ENCODE measurements around the gene MLEC. TPM values are rescaled to one million over a fixed set of nuclear protein-coding genes. Genes with fewer than 3 reads are reported as not detected.

MLEC gene
- total and polyA plus RNA-seq, 12 donors: 68.3 to 555 (median 264) TPM

DNA sequence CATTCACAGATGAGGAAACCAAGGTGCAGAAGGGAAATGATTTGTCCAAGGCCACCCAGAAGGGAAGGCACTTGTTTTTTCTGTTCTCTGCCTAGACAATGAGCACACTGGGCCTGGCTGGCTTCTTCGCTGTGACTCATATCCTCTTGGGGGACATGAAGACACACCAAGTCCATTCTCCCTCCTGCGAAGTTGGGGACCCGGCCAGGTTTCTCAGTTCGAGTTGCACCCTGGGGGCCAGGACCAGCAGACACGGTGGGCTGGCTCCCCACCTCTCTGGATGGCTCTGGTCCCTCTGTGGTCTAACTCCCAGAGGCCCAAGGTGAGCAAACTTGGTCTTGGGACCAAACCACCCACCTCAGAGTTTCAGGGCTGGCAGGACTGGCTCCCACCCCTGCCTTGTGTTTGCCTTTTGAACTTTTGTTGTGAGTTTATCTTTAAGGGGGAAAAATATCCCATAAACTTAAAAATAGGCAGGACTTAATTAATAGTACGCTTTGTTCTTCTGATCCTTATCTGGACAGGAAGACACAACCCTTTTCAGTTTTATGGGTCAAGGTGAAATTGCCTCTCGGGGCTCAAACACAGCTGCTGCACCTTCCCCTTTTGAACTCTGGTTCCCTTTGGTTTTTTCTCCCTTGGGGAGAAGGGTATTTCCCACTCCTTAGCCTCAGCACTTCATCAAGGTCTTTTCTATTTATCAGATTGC, 9.0 kb upstream of the MLEC start:
- intact Hi-C loops (cut with DNase I): no loop called here
- no peak overlapping the region for H3K4me3 ChIP-seq
- 20 to 32% (median 27%) methylated on average over 7 of the region's 7 CpGs for WGBS, 4 donors
- H3K4me1 ChIP-seq (replicated peaks in 1 of 2): peaks cover 12% of the 10 kb centered on the region in 2 donors
- peak; percentile 41 to 78 (median 73) for DNase-seq
- no peaks in the 10 kb centered on the region for H3K27me3 ChIP-seq
- no peak for TF ChIP-seq CTCF (IDR thresholded peaks at IDR 0.05)
- no peak for TF ChIP-seq POLR2A (IDR thresholded peaks at IDR 0.05)
- no peaks in the 10 kb centered on the region for H3K9me3 ChIP-seq (replicated peaks in 1 of 3)
- H3K36me3 ChIP-seq (replicated peaks in 1 of 2): no peaks in the 10 kb centered on the region
- peak overlapping the region; percentile 64 to 93 (median 83) for H3K27ac ChIP-seq

- DNase-seq: no peak
- Histone ChIP-seq H3K36me3 (replicated peaks in 1 of 2) (no peaks in the 10 kb centered on the region), H3K9me3 (replicated peaks in 1 of 3) (no peaks in the 10 kb centered on the region), H3K4me3 (no peak overlapping the region), H3K4me1 (replicated peaks in 1 of 2) (peaks cover 12% of the 10 kb centered on the region in 2 donors), H3K27ac (peak overlapping the region in 4 of 5 donors; percentile 4 to 93 (median 83)), H3K27me3 (no peaks in the 10 kb centered on the region)
- no peak for TF ChIP-seq POLR2A (IDR thresholded peaks at IDR 0.05)
- no peak for TF ChIP-seq CTCF (IDR thresholded peaks at IDR 0.05)
- intact Hi-C loops (cut with DNase I): no loop called here
- 53 to 67% (median 59%) methylated on average over 6 to 8 of the region's 8 CpGs for WGBS, 4 donors
Observed at GRCh38 chr12:120678572-120678971, 8.4 kb upstream of the MLEC start.

- no peak for TF ChIP-seq CTCF (IDR thresholded peaks at IDR 0.05)
- TF ChIP-seq POLR2A (IDR thresholded peaks at IDR 0.05): no peak
- no peak for DNase-seq
- H3K36me3 ChIP-seq (replicated peaks in 1 of 2): no peaks in the 10 kb centered on the region
- 57 to 73% (median 69%) methylated on average over 5 of the region's 5 CpGs for WGBS, 4 donors
- H3K27me3 ChIP-seq: no peaks in the 10 kb centered on the region
- H3K9me3 ChIP-seq (replicated peaks in 1 of 3): no peaks in the 10 kb centered on the region
- intact Hi-C loops (cut with DNase I): no loop called here
- H3K4me3 ChIP-seq: no peak overlapping the region
- no peak overlapping the region for H3K27ac ChIP-seq
- peaks cover 15 to 21% of the 10 kb centered on the region in 2 donors for H3K4me1 ChIP-seq (replicated peaks in 1 of 2)
Observed at GRCh38 chr12:120680165-120680738, 6.7 kb upstream of the MLEC start.

DNA sequence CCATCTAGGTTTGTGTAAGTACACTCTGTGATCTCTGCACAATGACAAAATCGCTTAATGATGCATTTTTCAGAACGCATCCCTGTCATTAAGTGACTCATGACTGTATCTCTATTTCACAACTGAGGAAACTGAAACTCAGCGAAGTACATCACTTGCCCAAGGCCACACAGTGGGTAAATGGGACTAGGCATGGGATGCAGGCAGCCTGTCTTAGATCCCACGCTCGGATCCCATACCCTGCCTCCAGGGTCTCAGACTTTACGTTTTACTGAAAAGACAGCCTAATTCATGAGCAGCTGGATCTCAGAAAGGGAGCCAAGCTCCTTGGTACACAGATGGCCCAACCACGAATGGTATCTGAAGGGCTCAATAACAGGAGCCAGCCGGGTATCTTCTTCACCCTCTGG, 2.4 kb upstream of the MLEC start:
- peak in 6 of 7 donors; percentile 68 to 81 (median 76) for DNase-seq
- H3K4me3 ChIP-seq: no peak overlapping the region
- WGBS, 4 donors: 31 to 47% (median 36%) methylated on average over 8 of the region's 8 CpGs
- peaks cover 12 to 28% of the 10 kb centered on the region in 2 donors for H3K4me1 ChIP-seq (replicated peaks in 1 of 2)
- no peaks in the 10 kb centered on the region for H3K9me3 ChIP-seq (replicated peaks in 1 of 3)
- H3K27ac ChIP-seq: peak overlapping the region in 4 of 5 donors; percentile 60 to 93 (median 74)
- peak in 1 of 6 experiments; percentile 1 for TF ChIP-seq CTCF (IDR thresholded peaks at IDR 0.05)
- peak in 1 of 2 donors; percentile 57 for TF ChIP-seq POLR2A (IDR thresholded peaks at IDR 0.05)
- intact Hi-C loops (cut with DNase I): no loop called here
- no peaks in the 10 kb centered on the region for H3K27me3 ChIP-seq
- H3K36me3 ChIP-seq (replicated peaks in 1 of 2): no peaks in the 10 kb centered on the region
